CD4-positive, CD25-positive, alpha-beta regulatory T cell (primary cell): ENCODE data around the gene C16orf95. TPM values are rescaled to one million over a fixed set of nuclear protein-coding genes. Genes with fewer than 3 reads are reported as not detected.

Experiments
- ATAC-seq, 2 donors: fragments of 150-1000 bp; cut with Tn5 transposase; one replicate each; pipeline ENCODE4 v1.10.0; 2021; ENCODE audit warnings: low read depth in 2 of 2, moderate number of reproducible peaks in 2 of 2, moderate library complexity in 1 of 2
- DNase-seq, 3 donors: peaks; one replicate each; pipeline versions ENCODE4 v3.0.0 to v3.0.0-alpha.2; 2012 to 2022; ENCODE audit warnings: mixed read lengths in 1 of 3
- H3K27ac ChIP-seq: one replicate; pipeline ENCODE4 v1.7.0; 2013; ENCODE audit warnings: mild to moderate bottlenecking, low read length; ENCODE audit not compliant: insufficient read depth, poor library complexity, severe bottlenecking
- H3K27me3 ChIP-seq: one replicate; pipeline ENCODE4 v1.7.0; 2013; ENCODE audit warnings: low read length; ENCODE audit not compliant: control insufficient read depth, insufficient read depth
- H3K36me3 ChIP-seq: one replicate; pipeline ENCODE4 v1.7.0; 2013; ENCODE audit warnings: mild to moderate bottlenecking, low read length, moderate library complexity; ENCODE audit not compliant: control insufficient read depth, insufficient read depth
- H3K4me1 ChIP-seq: 2 replicates; pipeline ENCODE4 v1.7.0; 2013; ENCODE audit warnings: mild to moderate bottlenecking, low read length; ENCODE audit not compliant: insufficient read depth, control insufficient read depth, poor library complexity, severe bottlenecking
- H3K4me3 ChIP-seq: one replicate; pipeline ENCODE4 v1.7.0; 2013; ENCODE audit warnings: low read depth, mild to moderate bottlenecking, low read length, moderate library complexity
- H3K9me3 ChIP-seq, 2 experiments: 1 replicate in 1 of 2; 2 replicates in 1 of 2; pipeline ENCODE4 v1.7.0; 2013; ENCODE audit warnings: low read length in 2 of 2, mild to moderate bottlenecking in 1 of 2, moderate library complexity in 1 of 2; ENCODE audit not compliant: control insufficient read depth in 2 of 2
- H3K27ac Mint-ChIP-seq, 3 donors: one replicate each; pipeline ENCODE4 v1.8.0; 2020 to 2022; ENCODE audit warnings: mild to moderate bottlenecking in 3 of 3, mixed read lengths in 3 of 3, moderate library complexity in 2 of 3
- H3K27me3 Mint-ChIP-seq: one replicate; pipeline ENCODE4 v1.8.0; 2022; ENCODE audit warnings: mild to moderate bottlenecking, mixed read lengths
- H3K36me3 Mint-ChIP-seq: one replicate; pipeline ENCODE4 v1.8.0; 2020; ENCODE audit warnings: mixed read lengths
- H3K4me1 Mint-ChIP-seq, 4 donors: one replicate each; pipeline ENCODE4 v1.8.0; 2020 to 2022; ENCODE audit warnings: mixed read lengths in 4 of 4, mild to moderate bottlenecking in 1 of 4
- H3K4me3 Mint-ChIP-seq, 4 donors: one replicate each; pipeline ENCODE4 v1.8.0; 2020 to 2022; ENCODE audit warnings: mild to moderate bottlenecking in 4 of 4, mixed read lengths in 4 of 4, moderate library complexity in 3 of 4
- H3K9me3 Mint-ChIP-seq, 7 donors: one replicate each; pipeline ENCODE4 v1.8.0; 2020 to 2022; ENCODE audit warnings: mixed read lengths in 7 of 7, mild to moderate bottlenecking in 3 of 7, moderate library complexity in 2 of 7
- polyA plus RNA-seq, 4 donors: library from polyadenylated mRNA; unstranded; fragments of 300-500 nt; fragmentation: Illumina TruSeq; gene quantifications; one replicate each; pipeline ENCODE4 v1.2.3, GENCODE V29; 2021
- total RNA-seq: library from RNA; stranded (reverse); gene quantifications from one replicate; pipeline ENCODE4 v1.2.3, GENCODE V29; 2022

The C16orf95 gene
- total and polyA plus RNA-seq, 5 donors from 2014 or later = 2.1 to 8.8 (median 2.9) TPM

GRCh38 chr16:87361916-87362619 lies 44.9 kb upstream of the C16orf95 start:
- peaks cover 3% of the 10 kb centered on the region for H3K4me1 ChIP-seq
- Mint-ChIP-seq H3K4me3 (no peak overlapping the region), H3K9me3 (no peaks in the 10 kb centered on the region), H3K27ac (no peak overlapping the region), H3K27me3 (no peaks in the 10 kb centered on the region), H3K36me3 (peaks cover 26% of the 10 kb centered on the region), H3K4me1 (peaks cover 8 to 43% (median 26%) of the 10 kb centered on the region in 4 donors)
- no peak overlapping the region for H3K4me3 ChIP-seq
- no peaks in the 10 kb centered on the region for H3K9me3 ChIP-seq
- H3K36me3 ChIP-seq = peaks cover 56% of the 10 kb centered on the region
- no peaks in the 10 kb centered on the region for H3K27me3 ChIP-seq
- ATAC-seq = no peak
- H3K27ac ChIP-seq = no peak overlapping the region
- DNase-seq = no peak

GRCh38 chr16:87360862-87361610 lies 43.8 kb upstream of the C16orf95 start:
- no peaks in the 10 kb centered on the region for H3K27me3 Mint-ChIP-seq
- H3K4me1 Mint-ChIP-seq = peaks cover 8 to 38% (median 23%) of the 10 kb centered on the region in 4 donors
- no peak overlapping the region for H3K27ac ChIP-seq
- H3K36me3 Mint-ChIP-seq = peaks cover 26% of the 10 kb centered on the region
- peak overlapping the region in 1 of 3 donors; percentile 54 for H3K27ac Mint-ChIP-seq
- no peaks in the 10 kb centered on the region for H3K9me3 Mint-ChIP-seq
- no peak for ATAC-seq
- H3K9me3 ChIP-seq = no peaks in the 10 kb centered on the region
- H3K27me3 ChIP-seq = no peaks in the 10 kb centered on the region
- H3K36me3 ChIP-seq = peaks cover 56% of the 10 kb centered on the region
- no peak overlapping the region for H3K4me3 ChIP-seq
- H3K4me1 ChIP-seq = peaks cover 2% of the 10 kb centered on the region
- DNase-seq = no peak
- no peak overlapping the region for H3K4me3 Mint-ChIP-seq

DNA sequence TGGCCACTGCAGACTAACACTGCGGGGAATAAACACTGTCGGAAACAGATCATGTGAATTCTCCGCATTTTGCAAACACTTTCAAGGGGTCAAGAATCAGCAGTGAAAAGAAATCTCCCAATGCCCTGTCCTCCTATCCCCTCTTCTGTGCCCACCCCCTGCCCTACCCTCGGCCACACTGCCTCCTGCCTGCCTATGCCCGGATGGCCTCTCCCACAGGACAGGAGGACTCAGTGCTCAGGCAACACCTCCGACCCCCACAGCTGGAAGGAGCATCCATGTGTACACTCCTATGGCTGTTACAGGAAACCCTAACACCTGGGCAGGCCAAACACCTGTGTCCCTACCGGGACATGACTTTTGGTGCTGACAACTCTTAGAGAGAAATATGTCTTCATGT lies 41.9 kb upstream of the C16orf95 start:
- Mint-ChIP-seq H3K36me3 (peaks cover 27% of the 10 kb centered on the region), H3K27me3 (no peaks in the 10 kb centered on the region), H3K4me3 (no peak overlapping the region), H3K27ac (peak overlapping the region in 2 of 3 donors; percentile 56 to 83), H3K4me1 (peaks cover 0 to 22% (median 14%) of the 10 kb centered on the region in 4 donors), H3K9me3 (no peaks in the 10 kb centered on the region)
- H3K4me3 ChIP-seq = no peak overlapping the region
- H3K9me3 ChIP-seq = no peaks in the 10 kb centered on the region
- no peaks in the 10 kb centered on the region for H3K4me1 ChIP-seq
- no peak for ATAC-seq
- H3K36me3 ChIP-seq = peaks cover 51% of the 10 kb centered on the region
- no peaks in the 10 kb centered on the region for H3K27me3 ChIP-seq
- no peak for DNase-seq
- no peak overlapping the region for H3K27ac ChIP-seq

DNA sequence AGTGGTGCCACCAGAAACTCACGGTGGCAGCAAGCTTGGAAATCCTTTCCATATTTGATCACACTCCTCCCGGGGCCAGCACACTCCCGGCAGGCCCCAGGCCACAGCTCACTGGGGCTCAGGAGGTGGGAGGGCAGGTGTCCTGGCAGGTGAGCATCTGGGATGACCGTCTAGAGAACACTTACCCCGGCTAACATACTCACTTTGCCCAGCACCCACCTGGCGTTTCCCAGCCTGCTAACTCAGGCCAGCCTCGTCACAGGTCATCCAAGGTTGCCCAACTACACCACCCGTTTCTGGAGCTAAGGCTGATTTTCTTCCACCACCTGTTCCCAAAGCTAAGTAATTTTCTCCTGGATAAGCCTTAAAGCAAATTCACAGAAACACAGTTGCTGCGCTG lies 41.5 kb upstream of the C16orf95 start:
- Histone ChIP-seq H3K4me1 (no peaks in the 10 kb centered on the region), H3K4me3 (no peak overlapping the region), H3K27me3 (no peaks in the 10 kb centered on the region), H3K27ac (no peak overlapping the region), H3K36me3 (peaks cover 47% of the 10 kb centered on the region), H3K9me3 (no peaks in the 10 kb centered on the region)
- H3K36me3 Mint-ChIP-seq = peaks cover 25% of the 10 kb centered on the region
- H3K4me3 Mint-ChIP-seq = no peak overlapping the region
- ATAC-seq = no peak
- H3K4me1 Mint-ChIP-seq = peaks cover 0 to 19% (median 14%) of the 10 kb centered on the region in 4 donors
- no peaks in the 10 kb centered on the region for H3K27me3 Mint-ChIP-seq
- no peaks in the 10 kb centered on the region for H3K9me3 Mint-ChIP-seq
- H3K27ac Mint-ChIP-seq = no peak overlapping the region
- DNase-seq = no peak

- Mint-ChIP-seq H3K27me3 (no peaks in the 10 kb centered on the region), H3K36me3 (peaks cover 20% of the 10 kb centered on the region), H3K9me3 (no peaks in the 10 kb centered on the region), H3K4me3 (no peak overlapping the region), H3K27ac (peak overlapping the region in 1 of 3 donors; percentile 26), H3K4me1 (peaks cover 0 to 17% (median 10%) of the 10 kb centered on the region in 4 donors)
- no peak for DNase-seq
- H3K4me3 ChIP-seq = no peak overlapping the region
- no peak for ATAC-seq
- peaks cover 47% of the 10 kb centered on the region for H3K36me3 ChIP-seq
- no peaks in the 10 kb centered on the region for H3K4me1 ChIP-seq
- H3K27ac ChIP-seq = no peak overlapping the region
- no peaks in the 10 kb centered on the region for H3K27me3 ChIP-seq
- no peaks in the 10 kb centered on the region for H3K9me3 ChIP-seq
These were observed 41.1 kb upstream of the C16orf95 start for GRCh38 chr16:87358250-87358649.

GRCh38 chr16:87356491-87356853 lies 39.3 kb upstream of the C16orf95 start:
- ATAC-seq = no peak
- Histone ChIP-seq H3K4me1 (no peaks in the 10 kb centered on the region), H3K4me3 (no peak overlapping the region), H3K9me3 (no peaks in the 10 kb centered on the region), H3K27me3 (no peaks in the 10 kb centered on the region), H3K36me3 (peaks cover 40% of the 10 kb centered on the region), H3K27ac (no peak overlapping the region)
- Mint-ChIP-seq H3K4me3 (no peak overlapping the region), H3K9me3 (no peaks in the 10 kb centered on the region), H3K27me3 (no peaks in the 10 kb centered on the region), H3K36me3 (peaks cover 20% of the 10 kb centered on the region), H3K4me1 (peaks cover 0 to 23% (median 9%) of the 10 kb centered on the region in 4 donors), H3K27ac (peak overlapping the region in 1 of 3 donors; percentile 65)
- DNase-seq = no peak

DNA sequence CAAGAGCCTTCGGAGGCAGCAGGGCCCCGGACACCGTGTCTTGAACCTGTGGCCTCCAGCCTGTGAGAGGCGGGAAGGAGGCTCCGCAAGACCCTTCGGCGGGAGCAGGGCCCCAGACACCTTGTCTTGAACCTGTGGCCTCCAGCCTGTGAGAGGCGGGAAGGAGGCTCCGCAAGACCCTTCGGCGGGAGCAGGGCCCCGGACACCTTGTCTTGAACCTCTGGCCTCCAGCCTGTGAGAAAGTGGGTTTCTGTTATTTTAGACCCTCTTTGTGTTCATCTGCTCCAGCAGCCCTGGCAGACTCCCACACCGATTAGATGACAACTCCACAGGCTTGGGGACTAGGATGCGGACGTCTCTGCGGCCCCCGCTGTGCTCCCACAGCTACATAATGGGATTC lies 36.4 kb upstream of the C16orf95 start:
- no peak overlapping the region for H3K27ac Mint-ChIP-seq
- peaks cover 24% of the 10 kb centered on the region for H3K36me3 Mint-ChIP-seq

More for the DNA sequence above, 36.4 kb upstream of the C16orf95 start:
- no peak overlapping the region for H3K4me3 Mint-ChIP-seq
- H3K27ac ChIP-seq = no peak overlapping the region
- peaks cover 0 to 14% (median 4%) of the 10 kb centered on the region in 4 donors for H3K4me1 Mint-ChIP-seq
- H3K27me3 ChIP-seq = no peaks in the 10 kb centered on the region
- H3K4me3 ChIP-seq = no peak overlapping the region
- H3K4me1 ChIP-seq = no peaks in the 10 kb centered on the region
- H3K9me3 Mint-ChIP-seq = no peaks in the 10 kb centered on the region
- ATAC-seq = no peak
- H3K9me3 ChIP-seq = no peaks in the 10 kb centered on the region
- DNase-seq = no peak
- H3K36me3 ChIP-seq = peaks cover 21% of the 10 kb centered on the region
- H3K27me3 Mint-ChIP-seq = no peaks in the 10 kb centered on the region
